ENCODE results near the gene AQP10.
"Not testable (repeated sequence)": the region's sequence is repeated elsewhere in the genome, so short reads cannot be mapped to it uniquely, and the experiment has no call there.

The AQP10 gene

DNA sequence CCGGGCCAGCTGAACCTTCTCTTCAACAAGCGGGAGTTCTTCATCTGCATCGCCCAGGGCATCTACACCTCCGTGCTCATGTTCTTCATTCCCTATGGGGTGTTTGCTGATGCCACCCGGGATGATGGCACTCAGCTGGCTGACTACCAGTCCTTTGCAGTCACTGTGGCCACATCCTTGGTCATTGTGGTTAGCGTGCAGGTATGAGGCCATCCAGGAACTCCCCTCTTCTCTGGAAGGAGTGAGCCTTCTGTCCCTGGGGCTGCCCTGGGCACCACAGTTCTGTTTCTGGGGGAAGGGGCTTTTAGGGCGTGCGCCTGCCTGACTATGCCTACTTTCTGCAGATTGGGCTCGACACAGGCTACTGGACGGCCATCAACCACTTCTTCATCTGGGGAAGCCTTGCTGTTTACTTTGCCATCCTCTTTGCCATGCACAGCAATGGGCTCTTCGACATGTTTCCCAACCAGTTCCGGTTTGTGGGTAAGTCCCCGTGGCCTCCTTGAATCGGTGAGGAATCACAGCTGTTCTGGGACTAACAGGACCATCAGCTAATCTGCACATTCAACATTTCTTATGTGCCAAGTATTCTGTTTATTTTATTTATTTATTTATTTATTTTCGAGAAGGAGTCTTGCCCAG lies 25.5 kb downstream of the AQP10 start:
- DNase-seq, result no peak

DNA sequence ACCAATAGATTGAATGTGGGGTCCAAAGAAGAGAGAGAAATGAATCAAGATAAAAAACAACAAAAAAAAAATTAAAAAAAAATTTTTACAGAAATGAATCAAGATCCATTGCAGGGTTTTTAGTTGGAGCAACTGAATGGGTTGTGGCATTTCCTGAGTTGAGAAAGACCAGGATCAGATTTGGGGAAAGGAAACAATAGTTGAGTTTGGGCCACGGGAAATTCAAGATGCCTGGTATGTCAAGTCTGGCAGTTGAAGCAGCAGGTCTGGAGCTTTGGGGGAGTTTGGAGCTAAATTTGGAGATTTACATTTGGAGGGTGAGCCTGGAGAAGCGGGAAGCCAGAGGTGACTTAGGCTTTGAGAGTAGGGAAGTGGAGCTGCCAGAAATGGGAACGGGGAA lies 27.1 kb downstream of the AQP10 start:
- no peak for DNase-seq

DNA sequence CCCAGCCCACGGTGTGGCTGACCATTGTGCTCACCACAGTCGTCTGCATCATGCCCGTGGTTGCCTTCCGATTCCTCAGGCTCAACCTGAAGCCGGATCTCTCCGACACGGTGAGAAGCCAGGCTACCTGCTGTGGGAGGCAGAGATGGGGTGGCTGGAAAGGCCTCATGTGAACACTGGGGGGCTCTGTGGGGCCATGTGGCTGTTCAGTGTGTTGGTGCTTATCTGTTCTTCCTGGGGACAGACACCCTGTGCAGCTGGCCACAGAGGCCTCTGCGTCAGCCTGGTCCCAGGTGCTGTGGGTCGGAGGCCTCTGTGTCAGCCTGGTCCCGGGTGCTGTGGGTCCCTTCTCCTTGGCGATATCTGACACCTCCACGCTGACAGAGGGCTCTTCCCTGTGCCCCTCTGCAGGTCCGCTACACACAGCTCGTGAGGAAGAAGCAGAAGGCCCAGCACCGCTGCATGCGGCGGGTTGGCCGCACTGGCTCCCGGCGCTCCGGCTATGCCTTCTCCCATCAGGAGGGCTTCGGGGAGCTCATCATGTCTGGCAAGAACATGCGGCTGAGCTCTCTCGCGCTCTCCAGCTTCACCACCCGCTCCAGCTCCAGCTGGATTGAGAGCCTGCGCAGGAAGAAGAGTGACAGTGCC lies 27.7 kb downstream of the AQP10 start:
- no peak for DNase-seq

DNA sequence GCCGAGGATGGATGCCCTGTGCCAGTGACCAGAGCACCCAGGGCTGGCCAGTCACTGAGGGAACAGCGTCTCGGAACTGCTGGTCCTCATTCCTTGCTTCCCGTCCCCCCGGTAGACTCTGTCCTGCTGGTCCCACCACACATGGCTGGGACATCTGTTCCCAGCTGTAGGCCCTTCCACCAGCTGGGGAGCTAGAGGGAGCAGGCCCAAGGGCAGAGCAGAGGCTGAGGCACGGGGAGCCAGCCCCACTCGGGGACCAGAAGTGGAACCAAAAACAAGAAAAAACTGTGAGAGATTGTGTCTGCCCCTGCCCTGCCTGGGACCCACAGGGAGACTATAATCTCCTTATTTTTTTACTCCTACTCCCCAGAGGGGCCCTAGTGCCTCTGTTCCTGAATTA lies 28.2 kb downstream of the AQP10 start:
- DNase-seq, result no peak

DNA sequence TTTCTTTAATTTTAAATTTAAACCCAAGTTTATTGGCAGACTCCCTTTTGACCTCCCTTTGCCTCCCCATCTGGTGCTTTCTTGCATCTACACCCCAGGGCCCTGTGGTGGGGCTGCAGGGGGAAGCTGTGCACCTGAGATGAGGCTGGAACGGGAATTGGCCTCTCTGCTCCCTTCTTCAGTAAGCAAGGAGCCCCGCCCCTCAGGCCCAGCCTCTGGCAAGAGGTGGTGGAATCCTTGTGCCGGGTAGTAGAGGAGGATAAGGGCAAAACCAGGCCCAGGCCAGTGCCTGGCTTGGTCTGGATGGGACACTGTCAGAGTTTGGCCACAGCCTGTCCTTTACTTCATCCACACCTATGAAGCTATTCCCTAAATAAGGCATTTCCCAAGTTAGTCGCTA lies 29.5 kb downstream of the AQP10 start:
- DNase-seq, result no peak

DNA sequence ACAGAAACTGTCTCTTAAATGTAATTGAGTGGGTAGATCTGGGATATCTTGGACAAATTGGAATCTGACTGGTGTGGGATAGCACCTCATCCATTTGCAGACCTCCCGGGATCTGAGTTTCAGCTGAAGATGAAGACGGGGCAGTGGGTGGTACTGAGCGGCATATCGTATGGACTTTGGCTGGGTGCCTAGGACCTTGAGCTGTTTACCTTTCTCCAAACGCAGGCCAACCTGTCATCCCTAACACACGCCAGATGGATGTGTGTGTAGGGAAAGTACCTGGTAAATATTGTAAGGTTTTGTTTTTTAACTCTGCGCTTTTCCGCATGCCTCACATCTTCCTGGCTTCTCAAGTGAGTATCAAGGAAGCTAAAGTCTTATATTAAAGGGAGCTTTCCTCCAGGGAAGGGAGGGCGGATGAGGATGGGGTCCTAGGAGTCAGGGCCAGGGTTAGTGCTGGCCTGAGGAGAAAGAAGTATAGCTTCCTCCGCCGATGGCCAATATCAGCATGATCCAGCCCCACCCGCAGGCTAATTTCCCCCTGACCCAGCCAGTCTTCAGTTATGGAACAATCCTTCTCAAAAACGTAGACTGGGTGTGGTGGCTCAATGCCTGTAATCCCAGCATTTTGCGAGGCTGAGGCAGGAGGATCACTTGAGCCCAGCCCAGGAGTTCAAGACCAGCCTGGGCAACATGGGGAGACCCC lies 30.6 kb downstream of the AQP10 start:
- DNase-seq, result no peak

DNA sequence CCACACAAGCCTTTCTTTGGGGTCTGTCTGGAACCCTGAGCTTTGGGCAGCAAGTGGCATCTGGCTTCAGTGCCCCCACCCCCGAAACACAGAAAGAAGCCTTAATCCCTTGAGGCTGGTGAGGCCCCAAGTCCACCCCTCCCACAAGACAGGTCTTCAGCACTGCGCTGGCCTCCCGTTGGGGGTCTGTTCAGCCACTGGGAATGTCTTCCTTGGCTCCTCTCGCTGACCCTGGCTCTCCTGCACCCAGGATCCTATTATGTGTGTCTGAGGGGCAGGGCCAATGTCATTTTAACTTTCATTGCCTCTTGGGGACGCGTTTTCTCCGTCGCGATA lies 31.3 kb downstream of the AQP10 start:
- no peak for DNase-seq

DNA sequence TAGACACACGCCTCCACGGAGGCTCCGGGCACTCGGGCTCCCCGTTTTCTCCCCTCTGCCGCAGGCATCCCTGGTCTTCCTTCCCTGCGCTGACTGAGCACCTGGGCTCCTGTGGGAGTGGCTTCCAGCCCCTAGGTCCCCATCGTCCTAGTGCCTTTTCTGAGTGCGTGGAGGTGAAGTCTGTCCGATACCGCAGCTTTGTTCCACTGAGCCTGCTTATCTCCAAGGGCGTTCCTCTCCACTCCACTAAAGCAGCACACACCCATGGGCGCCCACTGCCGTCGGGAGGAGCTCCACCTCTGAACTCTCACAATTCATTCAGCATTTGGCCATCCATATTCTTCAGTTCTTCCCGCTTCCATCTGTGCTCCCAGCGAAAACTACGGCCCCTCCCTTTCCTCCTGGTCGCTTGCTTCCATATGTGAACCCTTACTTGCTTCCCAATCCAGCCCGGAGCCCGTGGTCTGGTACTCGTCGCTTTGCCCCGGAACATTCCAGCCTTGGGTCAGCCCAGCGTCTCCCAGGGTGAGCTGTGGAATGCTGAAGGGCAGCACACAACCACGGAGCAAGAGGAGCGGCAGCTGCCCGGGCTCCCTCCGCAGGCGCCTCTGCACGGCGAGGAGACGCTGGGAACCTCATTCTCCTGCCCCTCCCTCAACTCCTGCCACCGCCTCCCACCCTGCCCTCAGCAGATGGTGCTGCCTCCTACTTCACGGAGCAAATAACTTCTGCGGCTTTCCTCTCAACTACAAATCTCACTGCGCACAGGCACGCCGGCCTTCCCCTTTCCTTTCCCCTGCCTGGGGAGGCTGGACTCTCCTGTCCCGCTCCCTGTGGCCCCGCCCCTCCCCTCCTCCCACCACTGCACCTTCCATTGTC lies 31.9 kb downstream of the AQP10 start:
- peak; percentile 61 for DNase-seq

DNA sequence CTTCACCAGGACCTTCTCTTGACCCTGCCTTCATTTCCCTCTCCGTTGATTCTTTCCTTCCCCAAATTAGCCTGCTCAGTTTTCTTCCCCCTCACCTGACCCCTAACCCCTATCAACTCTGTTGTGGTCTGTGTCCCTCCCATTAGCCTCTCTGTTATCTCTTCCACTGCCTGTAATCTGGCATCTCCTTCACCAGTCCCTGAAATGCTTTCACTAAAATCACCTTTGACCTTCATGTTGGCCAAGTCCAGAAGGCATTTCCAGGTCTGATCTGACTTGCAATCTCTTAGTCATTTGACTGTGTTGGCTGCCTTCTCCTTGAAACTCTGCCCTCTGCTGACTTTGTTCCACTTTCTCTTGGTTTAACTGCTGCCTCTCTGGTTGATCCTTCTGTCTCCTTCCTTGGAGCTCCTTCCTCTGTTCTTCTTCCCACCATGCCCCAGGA lies 32.6 kb downstream of the AQP10 start:
- DNase-seq, result peak; percentile 62

DNA sequence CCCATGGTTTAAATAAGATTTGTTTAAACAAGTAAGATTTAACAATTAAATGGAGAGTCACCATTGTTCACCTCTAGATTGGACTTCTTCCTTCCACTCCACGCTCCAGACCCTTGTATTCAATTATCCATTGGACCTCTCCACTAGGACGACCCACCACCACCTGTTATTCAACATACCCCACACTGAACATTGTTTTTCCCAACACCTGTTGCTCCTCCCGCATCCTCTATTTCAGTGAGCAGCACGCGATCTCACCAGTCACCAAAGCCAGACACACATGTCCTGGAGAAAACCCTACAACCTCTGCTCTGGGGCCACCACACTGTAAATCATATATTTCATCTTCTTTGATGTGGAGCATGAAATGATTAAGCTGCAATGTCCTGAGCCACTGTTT lies 33.1 kb downstream of the AQP10 start:
- no peak for DNase-seq

DNA sequence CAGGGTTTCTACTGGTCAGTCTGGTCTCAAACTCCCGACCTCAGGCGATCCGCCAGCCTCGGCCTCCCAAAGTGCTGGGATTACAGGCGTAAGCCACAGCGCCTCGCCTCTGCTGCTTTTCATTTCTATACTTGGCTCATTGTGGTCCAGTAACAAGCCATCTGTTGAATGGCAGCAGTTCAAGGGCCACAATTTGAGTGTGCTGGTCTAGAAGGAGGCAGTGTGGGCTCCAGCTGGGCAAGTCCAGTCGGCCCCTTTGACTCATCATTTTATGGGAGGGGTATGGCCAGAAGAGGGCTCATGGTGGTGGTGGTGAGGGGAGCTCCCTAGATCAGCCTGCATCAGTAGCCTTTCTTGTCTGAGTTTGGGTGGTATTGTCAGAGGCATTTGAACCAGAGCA lies 37.6 kb downstream of the AQP10 start:
- DNase-seq, result no peak

DNA sequence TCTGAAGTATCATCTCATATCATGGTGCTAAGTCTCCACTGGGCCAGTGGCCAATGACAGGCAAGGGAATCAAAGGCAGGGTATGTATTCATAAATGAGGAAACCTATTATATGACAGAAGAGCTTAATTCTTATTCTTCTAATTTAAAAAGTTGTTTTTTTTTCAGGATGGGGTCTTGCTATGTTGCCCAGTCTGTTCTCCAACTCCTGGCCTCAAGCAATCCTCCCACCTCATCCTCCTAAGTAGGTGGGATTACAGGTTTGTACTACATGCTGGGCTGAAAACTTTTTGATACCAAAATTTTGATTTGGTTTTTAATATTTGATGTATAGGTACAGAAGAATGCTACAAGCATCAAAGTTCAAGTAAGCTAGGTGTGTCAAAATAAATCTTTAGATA lies 39.4 kb downstream of the AQP10 start:
- DNase-seq, result no peak

DNA sequence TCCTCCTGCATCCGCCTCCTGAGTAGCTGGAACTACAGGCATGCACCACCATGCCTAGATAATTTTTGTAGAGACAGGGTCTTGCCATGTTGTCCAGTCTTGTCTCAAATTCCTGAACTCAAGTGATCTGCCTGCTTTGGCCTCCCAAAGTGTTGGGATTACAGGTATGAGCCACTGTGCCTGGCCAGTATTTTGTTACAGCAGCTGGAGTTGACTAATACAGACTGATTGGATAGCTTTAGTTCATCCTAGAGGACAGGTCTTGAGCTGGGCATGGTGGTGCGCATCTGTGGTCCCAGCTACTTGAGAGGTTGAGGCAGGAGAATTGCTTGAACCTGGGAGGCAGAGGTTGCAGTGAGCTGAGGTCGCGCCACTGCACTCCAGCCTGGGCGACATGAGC lies 40.0 kb downstream of the AQP10 start:
- DNase-seq, result not testable (repeated sequence)

DNA sequence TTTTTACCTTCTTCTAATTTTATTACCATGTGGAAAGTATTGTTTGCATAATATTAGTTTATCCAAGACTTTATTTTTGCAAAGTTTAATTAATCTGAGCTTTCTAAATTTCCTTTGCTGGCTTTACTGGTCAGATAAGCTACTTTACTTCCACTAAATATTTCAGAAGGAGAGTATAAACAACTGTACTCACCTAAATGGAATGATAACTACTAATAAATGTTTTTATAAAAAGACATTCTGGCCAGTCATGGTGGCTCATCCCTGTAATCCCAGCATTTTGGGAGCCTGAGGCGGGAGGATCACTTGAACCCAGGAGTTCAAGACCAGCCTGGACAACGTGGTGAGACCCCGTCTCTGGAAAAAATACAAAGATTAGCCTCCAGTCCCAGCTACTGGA lies 40.5 kb downstream of the AQP10 start:
- no peak for DNase-seq

DNA sequence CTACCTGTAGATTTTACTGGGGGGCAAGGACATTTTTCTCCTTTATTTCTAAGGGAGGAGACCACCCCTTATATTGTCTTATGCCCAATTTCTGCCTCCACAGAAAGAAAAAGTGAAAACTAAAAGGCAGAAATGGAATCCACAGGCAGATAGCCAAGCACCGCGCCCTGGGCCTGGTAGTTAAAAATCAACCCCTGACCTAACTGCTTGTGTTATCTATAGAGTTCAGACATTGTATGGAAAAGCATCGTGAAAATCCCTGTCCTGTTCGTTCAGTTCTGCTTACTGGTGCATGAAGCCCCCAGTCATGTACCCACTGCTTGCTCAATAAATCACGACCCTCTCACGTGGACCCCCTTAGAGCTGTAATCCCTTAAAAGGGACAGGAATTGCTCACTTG lies 50.5 kb downstream of the AQP10 start:
- DNase-seq, result no peak

DNA sequence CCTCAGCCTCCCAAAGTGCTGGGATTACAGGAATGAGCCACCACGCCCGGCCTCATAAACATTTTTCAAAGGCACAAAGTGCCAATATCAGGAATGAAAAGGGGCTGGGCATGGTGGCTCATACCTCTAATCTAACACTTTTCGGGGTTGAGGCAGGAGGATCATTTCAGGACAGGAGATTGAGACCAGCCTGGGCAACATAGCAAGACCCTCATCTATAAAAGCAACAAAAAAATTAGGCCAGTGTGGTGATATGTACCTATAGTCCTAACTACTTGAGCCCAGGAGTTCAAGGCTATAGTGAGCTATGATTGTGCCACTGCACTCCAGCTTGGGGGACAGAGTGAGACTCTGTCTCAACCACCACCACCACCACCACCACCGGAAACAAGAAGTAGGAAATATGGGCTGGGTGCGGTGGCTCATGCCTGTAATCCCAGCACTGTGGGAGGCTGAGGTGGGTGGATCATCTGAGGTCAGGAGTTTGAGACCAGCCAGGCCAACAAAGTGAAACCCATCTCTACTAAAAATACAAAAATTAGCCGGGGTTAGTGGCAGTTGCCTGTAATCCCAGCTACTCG lies 53.0 kb downstream of the AQP10 start:
- not testable (repeated sequence) for DNase-seq

Measured in RPMI8226 (cell line).